Measurements from ENCODE around the gene SNF8. TPM values are rescaled to one million over a fixed set of nuclear protein-coding genes. Genes with fewer than 3 reads are reported as not detected.

Gene SNF8
- polyA plus RNA-seq, 3 donors = 91.6 to 162 (median 145) TPM

DNA sequence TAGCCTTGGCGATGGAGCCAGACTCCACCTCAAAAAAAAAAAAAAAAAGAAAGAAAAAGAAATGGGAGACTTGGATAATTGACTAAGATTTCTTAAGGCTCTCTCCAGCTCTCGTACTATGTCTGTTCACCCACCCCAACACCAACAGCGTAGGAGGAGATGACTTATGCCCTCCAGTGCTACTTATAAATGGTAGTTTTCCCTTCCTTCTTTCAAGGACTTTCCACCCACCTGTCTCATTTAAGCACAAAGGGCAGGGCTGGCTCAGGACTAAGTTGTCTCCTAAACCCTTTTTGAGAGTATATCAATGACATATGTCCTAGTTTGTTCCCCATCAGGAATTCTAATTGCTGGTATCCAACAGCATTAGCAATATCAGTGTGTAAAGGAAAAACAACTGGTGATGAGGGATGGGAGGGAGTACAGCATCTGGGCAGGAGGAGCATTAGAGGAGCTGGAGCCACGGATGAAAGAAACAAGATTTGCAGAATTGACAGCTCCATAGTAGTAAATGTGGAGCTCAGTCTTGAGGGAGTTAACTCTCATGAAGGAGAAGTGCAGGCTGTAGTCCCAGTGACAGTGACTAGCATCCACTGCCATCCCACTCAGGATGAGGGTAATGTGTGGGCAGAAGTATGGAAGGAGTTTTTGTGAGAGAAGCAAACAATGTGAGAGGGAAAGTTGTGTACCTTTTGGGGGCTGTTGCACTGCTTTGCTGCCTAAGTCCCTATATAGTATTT lies 19.2 kb downstream of the SNF8 start:
- peaks cover 72% of the 10 kb centered on the region for H4K20me1 ChIP-seq (ENCODE audit: insufficient read depth, low read length)
- peaks cover 93 to 98% of the 10 kb centered on the region in 2 donors for H3K36me3 ChIP-seq (replicated peaks in 1 of 2; ENCODE audit: control insufficient read depth in 1 of 2, insufficient read depth in 2 of 2, low read length in 2 of 2)
- DNase-seq = no peak
- H3K4me3 Mint-ChIP-seq = no peak overlapping the region
- no peaks in the 10 kb centered on the region for H3K79me2 ChIP-seq (ENCODE audit: insufficient read depth, low read length)
- H3K27ac Mint-ChIP-seq = peak overlapping the region in 3 of 7 donors; percentile 26 to 56 (median 31)
- H3K27ac ChIP-seq (ENCODE audit: low read depth in 1 of 2, low read length in 2 of 2) = no peak overlapping the region
- no peak overlapping the region for H3K4me2 ChIP-seq (replicated peaks; ENCODE audit: extremely low read depth, low read length, poor library complexity, severe bottlenecking)
- H3K27me3 ChIP-seq (ENCODE audit: control insufficient read depth in 2 of 2, insufficient read depth in 2 of 2, low read length in 2 of 2) = no peaks in the 10 kb centered on the region
- H3K27me3 Mint-ChIP-seq (ENCODE audit: low read depth in 3 of 3) = peaks cover 0 to 2% (median 2%) of the 10 kb centered on the region in 3 donors
- peaks cover 84 to 98% of the 10 kb centered on the region in 2 donors for H3K36me3 Mint-ChIP-seq
- H3K9me3 Mint-ChIP-seq = no peaks in the 10 kb centered on the region
- H3K4me1 Mint-ChIP-seq = peaks cover 8% of the 10 kb centered on the region
- no peak overlapping the region for H3K9ac ChIP-seq (ENCODE audit: insufficient read depth, low read length, poor library complexity, severe bottlenecking)
- peaks cover 0 to 7% of the 10 kb centered on the region in 2 donors for H3K4me1 ChIP-seq (ENCODE audit: control insufficient read depth in 1 of 2, insufficient read depth in 2 of 2, low read length in 2 of 2)
- WGBS (ENCODE audit: insufficient coverage) = 100% methylated on average over 1 of the region's 4 CpGs
- H3K4me3 ChIP-seq (replicated peaks in 1 of 3; ENCODE audit: low read depth in 2 of 3, low read length in 3 of 3) = no peak overlapping the region
- intact Hi-C loops (cut with micrococcal nuclease) = no loop called here
- no peaks in the 10 kb centered on the region for H3K9me3 ChIP-seq (replicated peaks in 1 of 2; ENCODE audit: control insufficient read depth in 1 of 2, insufficient read depth in 1 of 2, low read length in 2 of 2)
- H2AFZ ChIP-seq (ENCODE audit: insufficient read depth, low read depth, low read length, poor library complexity, severe bottlenecking) = no peak overlapping the region
- TF ChIP-seq, protein P1, sequence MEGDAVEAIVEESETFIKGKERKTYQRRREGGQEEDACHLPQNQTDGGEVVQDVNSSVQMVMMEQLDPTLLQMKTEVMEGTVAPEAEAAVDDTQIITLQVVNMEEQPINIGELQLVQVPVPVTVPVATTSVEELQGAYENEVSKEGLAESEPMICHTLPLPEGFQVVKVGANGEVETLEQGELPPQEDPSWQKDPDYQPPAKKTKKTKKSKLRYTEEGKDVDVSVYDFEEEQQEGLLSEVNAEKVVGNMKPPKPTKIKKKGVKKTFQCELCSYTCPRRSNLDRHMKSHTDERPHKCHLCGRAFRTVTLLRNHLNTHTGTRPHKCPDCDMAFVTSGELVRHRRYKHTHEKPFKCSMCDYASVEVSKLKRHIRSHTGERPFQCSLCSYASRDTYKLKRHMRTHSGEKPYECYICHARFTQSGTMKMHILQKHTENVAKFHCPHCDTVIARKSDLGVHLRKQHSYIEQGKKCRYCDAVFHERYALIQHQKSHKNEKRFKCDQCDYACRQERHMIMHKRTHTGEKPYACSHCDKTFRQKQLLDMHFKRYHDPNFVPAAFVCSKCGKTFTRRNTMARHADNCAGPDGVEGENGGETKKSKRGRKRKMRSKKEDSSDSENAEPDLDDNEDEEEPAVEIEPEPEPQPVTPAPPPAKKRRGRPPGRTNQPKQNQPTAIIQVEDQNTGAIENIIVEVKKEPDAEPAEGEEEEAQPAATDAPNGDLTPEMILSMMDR (IDR thresholded peaks at IDR 0.05) = no peak

DNA sequence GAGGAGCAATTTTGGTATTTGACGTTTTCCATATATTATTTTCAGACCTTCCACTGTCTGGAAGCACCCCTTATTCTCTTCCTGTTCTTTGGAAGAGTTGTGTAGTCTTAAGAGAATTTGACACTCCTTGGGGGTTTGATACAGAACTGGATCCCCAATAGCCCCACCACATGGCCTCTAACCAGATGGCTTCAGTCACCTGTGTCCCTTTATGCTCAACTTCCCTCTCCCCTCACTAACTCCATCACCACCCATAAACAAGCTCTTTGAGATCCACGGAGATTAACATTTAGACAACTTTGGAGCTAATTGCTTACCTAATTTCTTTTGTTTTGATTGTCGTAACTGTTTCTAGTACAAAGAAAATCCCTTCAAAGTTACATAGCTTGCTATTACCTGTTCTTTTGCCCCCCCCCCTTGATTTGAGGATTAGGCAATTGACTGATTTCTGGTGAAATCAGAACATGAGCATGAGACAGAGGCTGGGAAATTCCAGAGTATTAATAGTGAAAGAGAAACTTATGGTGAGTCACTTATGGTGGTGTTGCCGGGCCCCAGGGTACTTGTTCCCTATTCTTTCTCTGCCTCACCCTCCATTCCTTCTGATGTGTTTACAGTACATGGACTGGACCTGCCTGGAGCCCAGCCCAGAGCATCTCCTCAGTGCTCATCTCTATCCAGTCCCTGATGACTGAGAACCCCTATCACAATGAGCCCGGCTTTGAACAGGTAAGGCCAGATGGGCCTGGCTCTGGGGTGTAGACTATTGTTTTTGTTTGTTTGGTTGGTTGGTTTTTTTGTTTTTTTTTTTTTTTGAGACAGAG lies 29.0 kb downstream of the SNF8 start:
- intact Hi-C loops (cut with micrococcal nuclease) = loop anchor here in 1 of 2 donors (5.0 kb wide), 1 partner anchor 73 kb away; no protein-coding TSS in a partner anchor
- Histone ChIP-seq H3K79me2 (ENCODE audit: insufficient read depth, low read length) (peaks cover 69% of the 10 kb centered on the region), H3K27me3 (ENCODE audit: control insufficient read depth in 2 of 2, insufficient read depth in 2 of 2, low read length in 2 of 2) (no peaks in the 10 kb centered on the region), H3K4me3 (replicated peaks in 1 of 3; ENCODE audit: low read depth in 2 of 3, low read length in 3 of 3) (peak overlapping the region in 1 of 3 experiments; percentile 16), H4K20me1 (ENCODE audit: insufficient read depth, low read length) (peaks cover 36% of the 10 kb centered on the region), H3K4me1 (ENCODE audit: control insufficient read depth in 1 of 2, insufficient read depth in 2 of 2, low read length in 2 of 2) (peaks cover 22 to 31% of the 10 kb centered on the region in 2 donors), H3K9me3 (replicated peaks in 1 of 2; ENCODE audit: control insufficient read depth in 1 of 2, insufficient read depth in 1 of 2, low read length in 2 of 2) (no peaks in the 10 kb centered on the region), H3K27ac (ENCODE audit: low read depth in 1 of 2, low read length in 2 of 2) (peak overlapping the region; percentile 79 to 93), H3K9ac (ENCODE audit: insufficient read depth, low read length, poor library complexity, severe bottlenecking) (peak overlapping the region; percentile 23), H2AFZ (ENCODE audit: insufficient read depth, low read depth, low read length, poor library complexity, severe bottlenecking) (no peak overlapping the region), H3K36me3 (replicated peaks in 1 of 2; ENCODE audit: control insufficient read depth in 1 of 2, insufficient read depth in 2 of 2, low read length in 2 of 2) (peaks cover 59 to 82% of the 10 kb centered on the region in 2 donors), H3K4me2 (replicated peaks; ENCODE audit: extremely low read depth, low read length, poor library complexity, severe bottlenecking) (peak overlapping the region; percentile 25)
- no CpG with 5 or more reads among the region's 5 CpGs for WGBS (ENCODE audit: insufficient coverage)
- Mint-ChIP-seq H3K36me3 (peaks cover 68 to 92% of the 10 kb centered on the region in 2 donors), H3K27ac (peak overlapping the region; percentile 94 to 99 (median 97)), H3K9me3 (peaks cover 0 to 2% (median 0%) of the 10 kb centered on the region in 7 donors), H3K4me1 (peaks cover 36% of the 10 kb centered on the region), H3K27me3 (ENCODE audit: low read depth in 3 of 3) (no peaks in the 10 kb centered on the region), H3K4me3 (peak overlapping the region; percentile 38 to 59)
- TF ChIP-seq, protein P1 (IDR thresholded peaks at IDR 0.05) = no peak
- DNase-seq = peak; percentile 88 to 96 (median 94)

Measured in CD14-positive monocyte (primary cell).